ENCODE data around the gene CPSF3. TPM values are rescaled to one million over a fixed set of nuclear protein-coding genes. Genes with fewer than 3 reads are reported as not detected.

Gene CPSF3
- total RNA-seq, 1 donor from 2014 or later = 60.4 TPM

DNA sequence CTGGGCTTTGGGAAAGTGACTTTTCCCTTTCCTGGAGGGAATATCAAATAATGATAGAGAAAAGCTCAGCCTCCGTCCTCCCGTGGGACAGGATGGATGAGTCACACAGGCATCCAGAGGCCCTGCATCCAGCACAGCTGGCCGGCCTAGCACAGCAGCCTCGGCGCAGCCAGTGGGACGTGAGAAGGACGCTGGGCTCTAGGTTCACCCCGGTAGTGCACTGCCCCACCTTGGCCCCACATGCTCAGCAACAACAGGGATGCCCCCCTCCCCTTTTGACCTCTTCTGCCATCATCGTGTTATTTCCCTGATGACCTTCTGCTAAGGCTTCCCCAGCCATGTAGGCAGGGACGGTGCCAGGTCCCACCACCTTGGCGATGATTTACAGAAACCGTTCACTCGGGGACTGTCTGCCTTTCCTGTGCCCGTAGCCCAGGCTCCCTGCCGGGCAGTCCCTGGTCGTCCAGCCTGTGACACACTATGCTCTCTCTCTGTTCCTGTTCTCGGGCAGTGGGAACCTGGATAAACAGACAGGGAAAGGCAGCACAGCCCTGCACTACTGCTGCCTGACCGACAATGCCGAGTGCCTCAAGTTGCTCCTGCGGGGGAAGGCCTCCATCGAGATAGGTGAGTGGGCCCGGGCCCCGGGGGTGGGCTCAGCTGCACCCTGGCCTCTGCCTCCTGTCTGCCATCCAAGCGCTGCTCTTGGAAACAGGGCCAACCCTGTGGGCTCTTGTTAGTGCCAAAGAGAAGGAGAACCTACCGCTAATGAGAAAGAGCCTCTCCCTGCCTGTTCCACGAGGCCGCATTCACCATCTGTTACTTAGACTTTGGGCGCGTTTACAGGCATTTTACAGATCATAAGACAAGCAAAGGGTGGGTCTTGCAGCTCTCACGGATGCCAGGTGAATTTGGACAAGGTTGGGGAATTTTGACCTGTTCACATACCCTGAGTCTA, 44.7 kb upstream of the CPSF3 start:
- Mint-ChIP-seq H3K9me3 (ENCODE audit: low read depth) (no peaks in the 10 kb centered on the region), H3K4me3 (ENCODE audit: low read depth) (no peak overlapping the region), H3K4me1 (ENCODE audit: low read depth) (no peaks in the 10 kb centered on the region), H3K27me3 (no peaks in the 10 kb centered on the region), H3K36me3 (ENCODE audit: insufficient read depth) (peaks cover 28% of the 10 kb centered on the region), H3K27ac (no peak overlapping the region)
- no peak for DNase-seq (ENCODE audit: low spot score, unreplicated experiment)
- TF ChIP-seq, protein P1, sequence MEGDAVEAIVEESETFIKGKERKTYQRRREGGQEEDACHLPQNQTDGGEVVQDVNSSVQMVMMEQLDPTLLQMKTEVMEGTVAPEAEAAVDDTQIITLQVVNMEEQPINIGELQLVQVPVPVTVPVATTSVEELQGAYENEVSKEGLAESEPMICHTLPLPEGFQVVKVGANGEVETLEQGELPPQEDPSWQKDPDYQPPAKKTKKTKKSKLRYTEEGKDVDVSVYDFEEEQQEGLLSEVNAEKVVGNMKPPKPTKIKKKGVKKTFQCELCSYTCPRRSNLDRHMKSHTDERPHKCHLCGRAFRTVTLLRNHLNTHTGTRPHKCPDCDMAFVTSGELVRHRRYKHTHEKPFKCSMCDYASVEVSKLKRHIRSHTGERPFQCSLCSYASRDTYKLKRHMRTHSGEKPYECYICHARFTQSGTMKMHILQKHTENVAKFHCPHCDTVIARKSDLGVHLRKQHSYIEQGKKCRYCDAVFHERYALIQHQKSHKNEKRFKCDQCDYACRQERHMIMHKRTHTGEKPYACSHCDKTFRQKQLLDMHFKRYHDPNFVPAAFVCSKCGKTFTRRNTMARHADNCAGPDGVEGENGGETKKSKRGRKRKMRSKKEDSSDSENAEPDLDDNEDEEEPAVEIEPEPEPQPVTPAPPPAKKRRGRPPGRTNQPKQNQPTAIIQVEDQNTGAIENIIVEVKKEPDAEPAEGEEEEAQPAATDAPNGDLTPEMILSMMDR (IDR thresholded peaks at IDR 0.05; ENCODE audit: unreplicated experiment) = no peak

GRCh38 chr2:9379391-9379755, 44.1 kb upstream of the CPSF3 start:
- TF ChIP-seq, protein P1 (IDR thresholded peaks at IDR 0.05; ENCODE audit: unreplicated experiment) = no peak
- Mint-ChIP-seq H3K4me1 (ENCODE audit: low read depth) (no peaks in the 10 kb centered on the region), H3K9me3 (ENCODE audit: low read depth) (no peaks in the 10 kb centered on the region), H3K27me3 (no peaks in the 10 kb centered on the region), H3K27ac (no peak overlapping the region), H3K36me3 (ENCODE audit: insufficient read depth) (peaks cover 26% of the 10 kb centered on the region), H3K4me3 (ENCODE audit: low read depth) (no peak overlapping the region)
- DNase-seq (ENCODE audit: low spot score, unreplicated experiment) = no peak

GRCh38 chr2:9380702-9381628, 42.5 kb upstream of the CPSF3 start:
- Mint-ChIP-seq H3K27me3 (no peaks in the 10 kb centered on the region), H3K9me3 (ENCODE audit: low read depth) (no peaks in the 10 kb centered on the region), H3K4me3 (ENCODE audit: low read depth) (no peak overlapping the region), H3K36me3 (ENCODE audit: insufficient read depth) (peaks cover 26% of the 10 kb centered on the region), H3K4me1 (ENCODE audit: low read depth) (no peaks in the 10 kb centered on the region), H3K27ac (no peak overlapping the region)
- no peak for DNase-seq (ENCODE audit: low spot score, unreplicated experiment)
- TF ChIP-seq, protein P1 (IDR thresholded peaks at IDR 0.05; ENCODE audit: unreplicated experiment) = no peak

GRCh38 chr2:9382604-9383235, 40.7 kb upstream of the CPSF3 start:
- no peak for DNase-seq (ENCODE audit: low spot score, unreplicated experiment)
- Mint-ChIP-seq H3K4me1 (ENCODE audit: low read depth) (no peaks in the 10 kb centered on the region), H3K4me3 (ENCODE audit: low read depth) (no peak overlapping the region), H3K27ac (no peak overlapping the region), H3K36me3 (ENCODE audit: insufficient read depth) (peaks cover 29% of the 10 kb centered on the region), H3K27me3 (no peaks in the 10 kb centered on the region), H3K9me3 (ENCODE audit: low read depth) (no peaks in the 10 kb centered on the region)
- TF ChIP-seq, protein P1 (IDR thresholded peaks at IDR 0.05; ENCODE audit: unreplicated experiment) = no peak

- Mint-ChIP-seq H3K9me3 (ENCODE audit: low read depth) (no peaks in the 10 kb centered on the region), H3K27me3 (no peaks in the 10 kb centered on the region), H3K36me3 (ENCODE audit: insufficient read depth) (peaks cover 30% of the 10 kb centered on the region), H3K27ac (no peak overlapping the region), H3K4me1 (ENCODE audit: low read depth) (no peaks in the 10 kb centered on the region), H3K4me3 (ENCODE audit: low read depth) (no peak overlapping the region)
- TF ChIP-seq, protein P1 (IDR thresholded peaks at IDR 0.05; ENCODE audit: unreplicated experiment) = no peak
- DNase-seq (ENCODE audit: low spot score, unreplicated experiment) = no peak
Observed at GRCh38 chr2:9384521-9384920, 38.9 kb upstream of the CPSF3 start.
